Measurements from ENCODE around the gene SOX18. TPM values are rescaled to one million over a fixed set of nuclear protein-coding genes. Genes with fewer than 3 reads are reported as not detected.

The SOX18 gene
- total and polyA plus RNA-seq, 10 donors = 7.3 to 63.1 (median 23.9) TPM

DNA sequence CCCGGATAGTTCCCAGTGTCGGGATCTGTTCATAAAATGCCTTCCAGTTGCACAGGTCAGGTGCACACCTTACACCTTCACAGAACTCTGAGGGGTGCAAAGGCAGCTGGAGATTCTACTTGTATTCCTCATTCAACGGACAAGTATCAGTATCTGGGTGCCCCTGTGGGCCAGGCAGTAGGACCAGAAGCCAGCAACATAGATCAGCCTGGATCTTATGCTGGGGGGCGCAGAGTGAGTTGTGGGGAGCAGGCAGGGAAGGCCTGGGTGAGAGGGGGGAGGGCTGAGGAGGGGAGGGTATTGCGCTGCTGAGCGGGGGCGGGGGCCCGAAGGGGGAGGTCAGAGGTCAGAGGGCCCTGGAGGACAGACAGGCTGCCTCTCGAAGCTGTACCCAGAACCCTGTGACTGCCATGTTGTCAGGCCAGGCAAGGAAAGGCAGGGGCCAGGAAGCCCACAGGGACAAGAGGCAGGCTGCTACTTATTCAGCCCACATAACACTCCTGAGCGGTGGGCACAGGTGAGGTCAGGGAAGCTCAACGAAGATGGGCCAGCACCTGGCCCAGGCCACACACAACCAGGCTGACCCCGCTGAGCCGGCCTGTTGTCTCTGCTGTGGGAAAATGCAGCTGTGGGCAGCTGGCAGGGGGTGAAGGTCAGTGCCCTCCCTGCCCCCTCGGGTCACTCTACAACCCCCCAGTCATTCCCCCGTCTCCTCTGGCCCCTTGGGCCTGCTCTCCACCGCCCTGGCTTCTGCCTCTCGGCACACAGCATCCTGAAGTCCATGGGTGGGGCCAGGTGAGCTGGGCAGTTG, 31.6 kb upstream of the SOX18 start:
- TF ChIP-seq, protein P1, sequence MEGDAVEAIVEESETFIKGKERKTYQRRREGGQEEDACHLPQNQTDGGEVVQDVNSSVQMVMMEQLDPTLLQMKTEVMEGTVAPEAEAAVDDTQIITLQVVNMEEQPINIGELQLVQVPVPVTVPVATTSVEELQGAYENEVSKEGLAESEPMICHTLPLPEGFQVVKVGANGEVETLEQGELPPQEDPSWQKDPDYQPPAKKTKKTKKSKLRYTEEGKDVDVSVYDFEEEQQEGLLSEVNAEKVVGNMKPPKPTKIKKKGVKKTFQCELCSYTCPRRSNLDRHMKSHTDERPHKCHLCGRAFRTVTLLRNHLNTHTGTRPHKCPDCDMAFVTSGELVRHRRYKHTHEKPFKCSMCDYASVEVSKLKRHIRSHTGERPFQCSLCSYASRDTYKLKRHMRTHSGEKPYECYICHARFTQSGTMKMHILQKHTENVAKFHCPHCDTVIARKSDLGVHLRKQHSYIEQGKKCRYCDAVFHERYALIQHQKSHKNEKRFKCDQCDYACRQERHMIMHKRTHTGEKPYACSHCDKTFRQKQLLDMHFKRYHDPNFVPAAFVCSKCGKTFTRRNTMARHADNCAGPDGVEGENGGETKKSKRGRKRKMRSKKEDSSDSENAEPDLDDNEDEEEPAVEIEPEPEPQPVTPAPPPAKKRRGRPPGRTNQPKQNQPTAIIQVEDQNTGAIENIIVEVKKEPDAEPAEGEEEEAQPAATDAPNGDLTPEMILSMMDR (IDR thresholded peaks at IDR 0.05 in 8 of 11, conservative IDR thresholded peaks at IDR 0.05 in 3 of 11) = no peak
- TF ChIP-seq POLR2AphosphoS5 (IDR thresholded peaks at IDR 0.05) (no peak), POLR2A (IDR thresholded peaks at IDR 0.05) (no peak)
- intact Hi-C loops (cut with DNase I; ENCODE audit: low total_unique reads) = loop anchor here (5.0 kb wide), 1 partner anchor 41 kb away; no protein-coding TSS in a partner anchor
- H3K9me3 ChIP-seq = no peaks in the 10 kb centered on the region
- WGBS, 5 donors = 69 to 82% (median 74%) methylated on average over 16 to 17 of the region's 17 CpGs
- peaks cover 0 to 16% (median 5%) of the 10 kb centered on the region in 6 donors for H3K36me3 ChIP-seq
- peaks cover 28 to 84% (median 79%) of the 10 kb centered on the region in 6 donors for H3K4me1 ChIP-seq
- no peak for DNase-seq
- peaks cover 0 to 33% (median 17%) of the 10 kb centered on the region in 7 donors for H3K27me3 ChIP-seq (replicated peaks in 1 of 7)
- peak overlapping the region; percentile 39 to 96 (median 60) for H3K4me3 ChIP-seq
- peak overlapping the region; percentile 72 to 97 (median 89) for H3K27ac ChIP-seq

DNA sequence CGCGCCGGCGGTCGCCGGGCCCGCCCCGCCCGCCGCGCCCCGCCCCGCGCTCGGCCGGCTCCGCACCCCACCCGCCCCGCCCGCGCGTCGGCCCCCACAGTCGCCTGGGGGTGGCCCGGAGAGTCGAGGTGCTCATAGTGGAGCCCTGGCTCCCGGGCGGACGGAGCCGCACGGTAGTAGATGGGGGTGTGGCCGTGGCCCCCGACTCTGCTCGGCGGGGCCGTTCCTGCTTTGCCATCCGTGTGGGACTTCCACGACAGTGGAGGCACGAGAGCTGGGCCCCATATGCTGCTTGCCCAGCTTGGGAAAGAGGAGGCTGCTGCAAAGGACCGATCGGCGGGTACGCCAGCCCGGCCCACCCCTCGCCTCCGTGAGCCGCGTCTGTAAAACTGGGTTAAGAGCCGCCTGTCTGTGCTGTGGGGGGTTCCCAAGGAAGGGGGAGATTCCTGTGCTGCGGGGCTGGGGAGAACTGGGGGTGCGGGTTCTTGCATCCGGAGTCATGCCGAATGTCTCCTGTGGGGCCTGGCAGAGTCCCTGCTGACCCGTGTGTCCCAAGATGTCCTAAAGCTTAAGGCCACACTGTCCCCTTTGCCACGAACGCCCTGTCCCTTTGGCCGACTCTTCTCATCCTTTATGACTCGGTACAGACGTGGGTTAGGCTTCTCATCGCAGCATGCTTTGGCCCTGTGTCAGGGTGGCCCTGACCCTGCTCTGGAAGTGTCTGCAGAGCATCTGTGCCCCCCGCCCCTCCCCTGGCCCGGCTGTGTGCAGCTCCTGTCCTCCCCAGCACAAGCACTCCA, 30.8 kb upstream of the SOX18 start, which contains the start of gene OPRL1:
OPRL1 (plus strand) TSS at position 70 of the 800 bp plus-strand sequence. CDS start 12,639 bp downstream, outside the sequence.
- H3K4me1 ChIP-seq = peaks cover 29 to 92% (median 86%) of the 10 kb centered on the region in 6 donors
- intact Hi-C loops (cut with DNase I; ENCODE audit: low total_unique reads) = loop anchor here (5.0 kb wide), 1 partner anchor 42 kb away; no protein-coding TSS in a partner anchor
- peaks cover 0 to 24% (median 11%) of the 10 kb centered on the region in 6 donors for H3K36me3 ChIP-seq
- peaks cover 0 to 25% (median 16%) of the 10 kb centered on the region in 7 donors for H3K27me3 ChIP-seq (replicated peaks in 1 of 7)
- no peaks in the 10 kb centered on the region for H3K9me3 ChIP-seq
- TF ChIP-seq, protein P1 (IDR thresholded peaks at IDR 0.05 in 8 of 11, conservative IDR thresholded peaks at IDR 0.05 in 3 of 11) = no peak
- peak in 2 of 3 donors; percentile 5 to 46 for TF ChIP-seq POLR2AphosphoS5 (IDR thresholded peaks at IDR 0.05)
- H3K27ac ChIP-seq = peak within 1 kb of the TSS; percentile 84 to 97 (median 89)
- peak; percentile 96 for DNase-seq
- peak within 1 kb of the TSS; percentile 62 to 96 (median 81) for H3K4me3 ChIP-seq
- 3 to 14% (median 5%) methylated on average over 22 to 62 of the region's 62 CpGs for WGBS, 5 donors

DNA sequence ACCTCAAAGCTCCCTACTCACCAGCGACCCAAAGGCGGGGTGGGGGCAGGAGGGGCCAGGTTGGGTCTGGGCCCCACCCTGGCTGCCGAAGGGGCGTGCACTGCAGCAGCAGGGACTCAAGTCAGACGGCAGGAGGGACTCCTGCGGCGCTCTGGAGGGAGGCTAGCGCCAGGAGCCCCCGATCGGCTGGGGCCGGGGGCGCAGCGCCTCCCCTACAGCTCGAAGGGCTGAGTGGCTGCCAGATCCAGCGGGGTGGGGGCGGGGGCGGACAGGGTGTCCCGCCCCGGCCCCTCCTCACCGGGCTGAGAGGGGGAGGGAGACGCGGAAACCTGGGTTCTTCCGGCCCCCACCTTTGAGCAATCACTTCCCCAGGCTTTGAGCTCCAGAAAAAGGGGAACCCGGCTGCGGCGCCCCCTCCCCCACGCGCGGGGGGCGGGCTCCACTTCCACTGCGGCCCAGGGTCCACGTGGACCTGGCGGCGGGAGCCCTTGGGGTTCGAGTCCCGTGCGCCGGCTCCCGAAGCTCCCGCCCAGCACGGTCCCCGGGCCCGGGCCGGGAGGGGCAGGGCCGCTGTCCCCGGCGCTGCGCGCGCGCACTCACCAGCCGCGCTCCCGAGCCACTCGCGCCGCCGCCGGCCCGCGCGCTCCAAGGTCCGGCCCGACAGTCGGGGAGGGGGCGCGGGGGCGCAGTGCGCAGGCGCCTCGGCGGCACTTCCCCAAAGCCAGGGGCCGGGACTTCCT, 30.0 kb upstream of the SOX18 start, which contains the start of gene RGS19:
RGS19 (minus strand) TSS at position 246 of the 740 bp plus-strand sequence. CDS start 2,632 bp downstream, outside the sequence.
- Histone ChIP-seq H3K4me3 (peak within 1 kb of the TSS; percentile 62 to 96 (median 81)), H3K4me1 (peaks cover 29 to 94% (median 85%) of the 10 kb centered on the region in 6 donors), H3K36me3 (peaks cover 0 to 32% (median 19%) of the 10 kb centered on the region in 6 donors), H3K27me3 (replicated peaks in 1 of 7) (peaks cover 0 to 17% (median 8%) of the 10 kb centered on the region in 7 donors), H3K27ac (peak within 1 kb of the TSS; percentile 84 to 97 (median 89)), H3K9me3 (no peaks in the 10 kb centered on the region)
- intact Hi-C loops (cut with DNase I; ENCODE audit: low total_unique reads) = loop anchor here (5.0 kb wide), 1 partner anchor 43 kb away; no protein-coding TSS in a partner anchor
- TF ChIP-seq, protein P1 (IDR thresholded peaks at IDR 0.05 in 8 of 11, conservative IDR thresholded peaks at IDR 0.05 in 3 of 11) = peak in 5 of 11 experiments; percentile 10 to 30 (median 21)
- TF ChIP-seq POLR2A (IDR thresholded peaks at IDR 0.05) (peak in 2 of 3 donors; percentile 13 to 23), POLR2AphosphoS5 (IDR thresholded peaks at IDR 0.05) (peak; percentile 65 to 84 (median 66))
- peak; percentile 98 for DNase-seq
- 0 to 1% (median 0%) methylated on average over 5 to 73 of the region's 73 CpGs for WGBS, 5 donors

Measured in spleen (tissue), 11 donors.